SJCRH30 (cell line): Measurements from ENCODE around the gene RAVER1. TPM values are rescaled to one million over a fixed set of nuclear protein-coding genes. Genes with fewer than 3 reads are reported as not detected.
A peak's percentile ranks its signal among the peaks of the same experiment; 100 is the strongest.
"Not testable (repeated sequence)": the region's sequence is repeated elsewhere in the genome, so short reads cannot be mapped to it uniquely, and the experiment has no call there.

Experiments
- DNase-seq, 2 experiments: peaks; one replicate each; pipeline ENCODE4 v3.0.0-alpha.2; 2015 to 2020
- H3K27ac ChIP-seq: fragments of 250-450 bp; sonication (Bioruptor Pico); 2 replicates; pipeline ENCODE4 v1.5.1; 2020; ENCODE audit warnings: mild to moderate bottlenecking, moderate library complexity
- H3K27me3 ChIP-seq: fragments of 250-450 bp; sonication (Bioruptor Pico); 2 replicates; pipeline ENCODE4 v1.5.1; 2020; ENCODE audit warnings: mild to moderate bottlenecking, moderate library complexity
- H3K36me3 ChIP-seq: fragments of 250-450 bp; sonication (Bioruptor Pico); 2 replicates; pipeline ENCODE4 v1.5.1; 2020; ENCODE audit warnings: mild to moderate bottlenecking, moderate library complexity
- H3K4me1 ChIP-seq: fragments of 250-450 bp; sonication (Bioruptor Pico); 2 replicates; pipeline ENCODE4 v1.5.1; 2020; ENCODE audit warnings: mild to moderate bottlenecking, moderate library complexity
- H3K4me3 ChIP-seq: fragments of 250-450 bp; sonication (Bioruptor Pico); 2 replicates; pipeline ENCODE4 v1.5.1; 2020; ENCODE audit warnings: mild to moderate bottlenecking, moderate library complexity
- H3K9me3 ChIP-seq: fragments of 250-450 bp; sonication (Bioruptor Pico); replicated peaks from 2 replicates; pipeline ENCODE4 v1.5.1; 2020; ENCODE audit warnings: mild to moderate bottlenecking, moderate library complexity
- total RNA-seq: library from RNA; depleted of rRNA; stranded (reverse); fragments of >200 nt; shearing (Covaris generic); gene quantifications from 2 replicates; pipeline ENCODE4 v1.2.3, GENCODE V29; 2014; rRNA removed

The RAVER1 gene, protein sequence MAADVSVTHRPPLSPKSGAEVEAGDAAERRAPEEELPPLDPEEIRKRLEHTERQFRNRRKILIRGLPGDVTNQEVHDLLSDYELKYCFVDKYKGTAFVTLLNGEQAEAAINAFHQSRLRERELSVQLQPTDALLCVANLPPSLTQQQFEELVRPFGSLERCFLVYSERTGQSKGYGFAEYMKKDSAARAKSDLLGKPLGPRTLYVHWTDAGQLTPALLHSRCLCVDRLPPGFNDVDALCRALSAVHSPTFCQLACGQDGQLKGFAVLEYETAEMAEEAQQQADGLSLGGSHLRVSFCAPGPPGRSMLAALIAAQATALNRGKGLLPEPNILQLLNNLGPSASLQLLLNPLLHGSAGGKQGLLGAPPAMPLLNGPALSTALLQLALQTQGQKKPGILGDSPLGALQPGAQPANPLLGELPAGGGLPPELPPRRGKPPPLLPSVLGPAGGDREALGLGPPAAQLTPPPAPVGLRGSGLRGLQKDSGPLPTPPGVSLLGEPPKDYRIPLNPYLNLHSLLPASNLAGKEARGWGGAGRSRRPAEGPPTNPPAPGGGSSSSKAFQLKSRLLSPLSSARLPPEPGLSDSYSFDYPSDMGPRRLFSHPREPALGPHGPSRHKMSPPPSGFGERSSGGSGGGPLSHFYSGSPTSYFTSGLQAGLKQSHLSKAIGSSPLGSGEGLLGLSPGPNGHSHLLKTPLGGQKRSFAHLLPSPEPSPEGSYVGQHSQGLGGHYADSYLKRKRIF
- 20.1 and 21.3 TPM in 2 replicates for total RNA-seq

- H3K36me3 ChIP-seq = peaks cover 19% of the 10 kb centered on the region
- H3K27ac ChIP-seq = peak within 1 kb of the TSS; percentile 95
- H3K4me3 ChIP-seq = peak within 1 kb of the TSS; percentile 96
Measured at GRCh38 chr19:10332965-10333757, at the start of gene RAVER1. Gene RAVER1 (minus strand): TSS chr19:10333529. CDS start chr19:10333507, 22 bp downstream.

DNA sequence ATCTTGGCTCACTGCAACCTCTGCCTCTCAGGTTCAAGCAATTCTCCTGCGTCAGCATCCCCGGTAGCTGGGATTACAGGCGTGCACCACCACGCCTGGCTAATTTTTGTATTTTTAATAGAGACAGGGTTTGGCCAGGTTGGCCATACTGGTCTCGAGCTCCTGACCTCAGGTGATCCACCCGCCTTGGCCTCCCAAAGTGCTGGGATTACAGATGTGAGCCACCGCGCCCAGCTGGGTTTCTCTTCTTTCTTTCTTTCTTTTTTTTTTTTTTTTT lies 49.8 kb upstream of the RAVER1 start:
- H3K36me3 ChIP-seq, H3K4me3 ChIP-seq, DNase-seq, H3K4me1 ChIP-seq, H3K9me3 ChIP-seq, H3K27ac ChIP-seq, H3K27me3 ChIP-seq: not testable (repeated sequence)

More at GRCh38 chr19:10332965-10333757, at the start of gene RAVER1:
- Histone ChIP-seq H3K27me3 (no peaks in the 10 kb centered on the region), H3K4me1 (no peaks in the 10 kb centered on the region), H3K9me3 (no peaks in the 10 kb centered on the region)
- peak; percentile 98 for DNase-seq

GRCh38 chr19:10380313-10381102 lies 47.2 kb upstream of the RAVER1 start, which contains the start of gene TYK2:
Gene TYK2 (minus strand): TSS chr19:10380572. CDS start chr19:10378406, 2,166 bp downstream.
- Histone ChIP-seq H3K27me3 (no peaks in the 10 kb centered on the region), H3K4me3 (peak within 1 kb of the TSS; percentile 73), H3K27ac (no peak within 1 kb of the TSS; the same call in 1 of the 2 replicates), H3K4me1 (no peaks in the 10 kb centered on the region), H3K36me3 (peaks cover 4% of the 10 kb centered on the region; the same call in 1 of the 2 replicates), H3K9me3 (no peaks in the 10 kb centered on the region)
- DNase-seq = peak; percentile 97 to 99

DNA sequence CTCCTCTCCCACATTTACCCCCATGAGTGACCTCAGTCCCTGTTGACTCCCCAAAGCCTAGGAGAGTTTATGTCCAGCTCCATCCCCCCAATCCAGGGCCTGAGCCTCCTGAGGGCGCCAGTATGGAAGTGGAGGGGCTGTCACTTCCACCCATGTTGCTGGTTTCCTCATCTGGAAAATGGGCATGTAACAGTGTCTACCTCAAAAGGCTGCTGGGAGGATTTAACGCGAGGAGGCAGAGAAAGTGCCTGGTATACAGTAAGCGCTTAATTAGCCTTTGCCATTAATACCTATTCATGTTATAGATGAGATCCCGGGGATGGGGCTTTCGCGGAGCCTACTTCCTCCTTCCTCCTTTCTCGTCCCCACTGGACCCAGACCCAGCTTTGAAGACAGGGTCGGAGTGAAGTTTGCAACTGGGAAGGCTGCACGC lies 46.6 kb upstream of the RAVER1 start:
- H3K36me3 ChIP-seq = peaks cover 4% of the 10 kb centered on the region; the same call in 1 of the 2 replicates
- peak overlapping the region; percentile 73 for H3K4me3 ChIP-seq
- H3K27me3 ChIP-seq = no peaks in the 10 kb centered on the region
- no peaks in the 10 kb centered on the region for H3K4me1 ChIP-seq
- H3K9me3 ChIP-seq = no peaks in the 10 kb centered on the region
- DNase-seq = peak in 1 of 2 experiments; percentile 17
- H3K27ac ChIP-seq = no peak overlapping the region; the same call in 1 of the 2 replicates

GRCh38 chr19:10378124-10378523 lies 44.8 kb upstream of the RAVER1 start:
- Histone ChIP-seq H3K27ac (no peak overlapping the region), H3K4me1 (no peaks in the 10 kb centered on the region), H3K4me3 (no peak overlapping the region), H3K9me3 (no peaks in the 10 kb centered on the region), H3K27me3 (no peaks in the 10 kb centered on the region), H3K36me3 (peaks cover 7% of the 10 kb centered on the region; the same call in 1 of the 2 replicates)
- no peak for DNase-seq

DNA sequence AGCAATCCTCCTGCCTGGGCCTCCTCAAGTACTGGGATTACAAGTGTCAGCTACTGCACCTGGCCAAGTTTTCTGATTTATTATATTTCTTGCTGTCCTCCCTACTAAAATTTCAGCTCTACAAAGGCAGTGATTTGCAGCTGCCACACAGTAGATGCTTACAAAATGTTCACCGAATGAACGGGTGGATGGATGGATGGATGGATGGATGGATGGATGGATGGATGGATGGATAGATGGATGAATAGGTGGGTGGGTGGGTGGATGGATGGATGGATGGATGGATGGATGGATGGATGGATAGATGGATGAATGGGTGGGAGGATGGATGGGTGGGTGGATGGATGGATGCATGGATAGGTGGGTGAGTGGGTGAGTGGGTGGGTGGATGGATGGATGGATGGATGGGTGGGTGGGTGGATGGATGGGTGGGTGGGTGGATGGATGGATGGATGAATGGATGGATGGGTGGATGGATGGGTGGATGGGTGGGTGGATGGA lies 43.9 kb upstream of the RAVER1 start:
- H3K36me3 ChIP-seq, H3K27me3 ChIP-seq, H3K9me3 ChIP-seq, H3K27ac ChIP-seq, DNase-seq, H3K4me3 ChIP-seq, H3K4me1 ChIP-seq: not testable (repeated sequence)

GRCh38 chr19:10374931-10375330 lies 41.6 kb upstream of the RAVER1 start:
- no peak overlapping the region for H3K27ac ChIP-seq
- no peak overlapping the region for H3K4me3 ChIP-seq
- DNase-seq = no peak
- H3K9me3 ChIP-seq = no peaks in the 10 kb centered on the region
- H3K4me1 ChIP-seq = no peaks in the 10 kb centered on the region
- H3K36me3 ChIP-seq = peaks cover 7% of the 10 kb centered on the region; the same call in 1 of the 2 replicates
- H3K27me3 ChIP-seq = no peaks in the 10 kb centered on the region

DNA sequence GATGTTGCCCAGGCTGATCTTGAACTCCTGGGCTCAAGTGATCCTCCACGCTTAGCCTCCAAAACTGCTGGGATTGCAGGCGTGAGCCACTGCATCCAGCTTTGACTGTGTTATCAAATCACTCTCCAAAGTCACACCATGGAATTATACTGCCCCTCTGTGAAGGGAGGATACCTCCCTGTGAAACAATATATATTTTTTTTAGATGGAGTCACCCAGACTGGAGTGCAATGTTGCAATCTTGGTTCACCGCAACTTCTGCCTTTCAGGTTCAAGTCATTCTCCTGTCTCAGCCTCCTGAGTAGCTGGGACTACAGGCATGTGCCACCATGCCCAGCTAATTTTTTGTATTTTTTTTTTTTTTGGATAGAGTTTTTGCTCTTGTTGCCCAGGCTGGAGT lies 39.4 kb upstream of the RAVER1 start:
- Histone ChIP-seq H3K4me1 (no peaks in the 10 kb centered on the region), H3K27ac (no peak overlapping the region), H3K27me3 (no peaks in the 10 kb centered on the region), H3K4me3 (no peak overlapping the region), H3K36me3 (peaks cover 19% of the 10 kb centered on the region; the same call in 1 of the 2 replicates), H3K9me3 (no peaks in the 10 kb centered on the region)
- no peak for DNase-seq

GRCh38 chr19:10368101-10368803 lies 34.9 kb upstream of the RAVER1 start:
- no peak overlapping the region for H3K4me3 ChIP-seq
- H3K9me3 ChIP-seq = no peaks in the 10 kb centered on the region
- no peak overlapping the region for H3K27ac ChIP-seq
- DNase-seq = peak in 1 of 2 experiments; percentile 21
- no peaks in the 10 kb centered on the region for H3K27me3 ChIP-seq
- no peaks in the 10 kb centered on the region for H3K4me1 ChIP-seq
- H3K36me3 ChIP-seq = peaks cover 23% of the 10 kb centered on the region

GRCh38 chr19:10366950-10367512 lies 33.7 kb upstream of the RAVER1 start:
- not testable (repeated sequence) for H3K4me1 ChIP-seq, H3K27me3 ChIP-seq, H3K27ac ChIP-seq, DNase-seq, H3K9me3 ChIP-seq, H3K4me3 ChIP-seq
- peaks cover 23% of the 10 kb centered on the region for H3K36me3 ChIP-seq

DNA sequence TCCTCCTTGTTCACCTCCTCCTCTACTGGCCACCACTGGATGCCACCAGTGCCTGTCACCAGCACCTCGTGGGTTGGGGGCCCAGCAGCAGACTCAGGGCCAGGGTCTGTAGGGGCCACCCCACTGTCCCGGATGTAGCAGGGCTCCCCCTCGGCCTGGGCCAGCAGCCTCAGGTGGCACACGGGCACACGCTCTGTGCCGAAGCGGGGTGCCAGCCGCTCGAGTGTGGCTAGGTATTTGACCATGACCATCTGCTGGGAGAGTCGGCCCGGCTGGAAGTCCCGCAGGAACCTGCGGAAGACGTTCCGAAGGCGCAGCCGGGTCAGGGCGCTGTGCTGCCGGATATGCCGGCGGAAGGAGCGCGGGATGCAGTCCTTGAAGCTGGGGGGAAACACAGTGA lies 32.2 kb upstream of the RAVER1 start:
- peaks cover 28% of the 10 kb centered on the region for H3K36me3 ChIP-seq
- H3K4me3 ChIP-seq = no peak overlapping the region
- no peak for DNase-seq

GRCh38 chr19:10364644-10365043 lies 31.3 kb upstream of the RAVER1 start:
- no peaks in the 10 kb centered on the region for H3K4me1 ChIP-seq
- H3K9me3 ChIP-seq = no peaks in the 10 kb centered on the region
- DNase-seq = no peak
- peaks cover 28% of the 10 kb centered on the region for H3K36me3 ChIP-seq
- no peak overlapping the region for H3K4me3 ChIP-seq
- H3K27me3 ChIP-seq = no peaks in the 10 kb centered on the region
- H3K27ac ChIP-seq = no peak overlapping the region

More for the DNA sequence above, 32.2 kb upstream of the RAVER1 start:
- Histone ChIP-seq H3K9me3 (no peaks in the 10 kb centered on the region), H3K4me1 (no peaks in the 10 kb centered on the region), H3K27ac (no peak overlapping the region), H3K27me3 (no peaks in the 10 kb centered on the region)

GRCh38 chr19:10363789-10364281 lies 30.5 kb upstream of the RAVER1 start:
- Histone ChIP-seq H3K27me3 (no peaks in the 10 kb centered on the region), H3K9me3 (no peaks in the 10 kb centered on the region), H3K4me1 (no peaks in the 10 kb centered on the region), H3K27ac (no peak overlapping the region), H3K36me3 (peaks cover 23% of the 10 kb centered on the region), H3K4me3 (no peak overlapping the region)
- no peak for DNase-seq
